GM12801 (cell line): ENCODE data around the gene RSPH6A.

ENCODE experiments used
- TF ChIP-seq, protein P1 (sequence below): IDR thresholded peaks from one replicate; pipeline ENCODE4 v1.5.1; 2011; ENCODE audit warnings: control low read depth; ENCODE audit not compliant: insufficient read length; ENCODE audit errors: extremely low read depth

The RSPH6A gene

GRCh38 chr19:45860359-45861259 is 45.5 kb upstream of the RSPH6A start:
- TF ChIP-seq, protein P1, sequence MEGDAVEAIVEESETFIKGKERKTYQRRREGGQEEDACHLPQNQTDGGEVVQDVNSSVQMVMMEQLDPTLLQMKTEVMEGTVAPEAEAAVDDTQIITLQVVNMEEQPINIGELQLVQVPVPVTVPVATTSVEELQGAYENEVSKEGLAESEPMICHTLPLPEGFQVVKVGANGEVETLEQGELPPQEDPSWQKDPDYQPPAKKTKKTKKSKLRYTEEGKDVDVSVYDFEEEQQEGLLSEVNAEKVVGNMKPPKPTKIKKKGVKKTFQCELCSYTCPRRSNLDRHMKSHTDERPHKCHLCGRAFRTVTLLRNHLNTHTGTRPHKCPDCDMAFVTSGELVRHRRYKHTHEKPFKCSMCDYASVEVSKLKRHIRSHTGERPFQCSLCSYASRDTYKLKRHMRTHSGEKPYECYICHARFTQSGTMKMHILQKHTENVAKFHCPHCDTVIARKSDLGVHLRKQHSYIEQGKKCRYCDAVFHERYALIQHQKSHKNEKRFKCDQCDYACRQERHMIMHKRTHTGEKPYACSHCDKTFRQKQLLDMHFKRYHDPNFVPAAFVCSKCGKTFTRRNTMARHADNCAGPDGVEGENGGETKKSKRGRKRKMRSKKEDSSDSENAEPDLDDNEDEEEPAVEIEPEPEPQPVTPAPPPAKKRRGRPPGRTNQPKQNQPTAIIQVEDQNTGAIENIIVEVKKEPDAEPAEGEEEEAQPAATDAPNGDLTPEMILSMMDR = no peak

GRCh38 chr19:45854167-45854778 is 39.2 kb upstream of the RSPH6A start:
- TF ChIP-seq, protein P1 = no peak

DNA sequence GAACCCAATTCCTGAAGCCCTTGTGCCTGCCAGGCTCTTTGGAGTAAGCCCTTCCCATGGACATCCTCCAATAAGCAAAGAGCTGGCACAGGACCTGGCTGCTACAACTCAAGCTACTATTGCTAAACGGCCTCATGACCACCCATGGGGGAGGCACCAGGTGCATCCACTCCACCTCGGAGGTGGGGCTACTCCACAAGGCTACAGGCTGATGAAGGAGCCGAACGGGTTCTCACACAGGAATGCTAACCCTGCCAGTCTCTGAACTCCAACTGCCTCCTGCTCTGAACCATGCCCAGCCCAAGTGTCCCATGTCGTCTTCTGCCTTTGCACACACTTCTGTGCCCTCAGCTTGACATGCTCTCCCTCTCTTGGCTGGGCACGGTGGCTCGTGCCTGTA is 37.9 kb upstream of the RSPH6A start:
- TF ChIP-seq, protein P1 = no peak

DNA sequence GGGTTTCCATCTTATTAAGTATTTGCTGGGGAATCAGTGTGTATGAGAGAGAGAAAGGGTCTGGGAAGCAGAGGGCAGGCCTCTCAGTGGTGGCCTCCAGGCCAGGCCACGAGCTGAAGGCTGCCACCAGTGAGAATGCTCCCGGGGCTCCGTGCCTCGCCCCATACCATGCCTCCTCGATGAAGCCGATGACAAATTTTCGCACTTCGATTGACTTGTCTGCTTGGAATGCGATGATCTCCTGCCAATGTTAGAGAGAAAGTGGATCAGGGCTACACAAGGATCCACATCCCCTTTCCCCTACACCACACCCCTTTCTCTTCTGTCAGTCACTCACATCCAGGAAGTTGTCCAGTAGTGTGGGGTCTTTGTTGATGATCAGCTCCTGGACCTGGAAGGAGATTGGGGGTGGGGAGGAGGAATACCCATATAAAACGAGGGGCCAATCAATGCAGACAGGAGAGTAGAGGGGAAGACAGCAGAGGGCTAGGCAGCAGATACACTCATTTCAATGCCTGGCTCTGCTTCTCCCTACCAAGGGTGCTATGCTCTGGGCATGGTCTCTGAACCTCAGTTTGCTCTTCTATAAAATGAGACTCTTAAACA is 37.1 kb upstream of the RSPH6A start:
- TF ChIP-seq, protein P1 = no peak

DNA sequence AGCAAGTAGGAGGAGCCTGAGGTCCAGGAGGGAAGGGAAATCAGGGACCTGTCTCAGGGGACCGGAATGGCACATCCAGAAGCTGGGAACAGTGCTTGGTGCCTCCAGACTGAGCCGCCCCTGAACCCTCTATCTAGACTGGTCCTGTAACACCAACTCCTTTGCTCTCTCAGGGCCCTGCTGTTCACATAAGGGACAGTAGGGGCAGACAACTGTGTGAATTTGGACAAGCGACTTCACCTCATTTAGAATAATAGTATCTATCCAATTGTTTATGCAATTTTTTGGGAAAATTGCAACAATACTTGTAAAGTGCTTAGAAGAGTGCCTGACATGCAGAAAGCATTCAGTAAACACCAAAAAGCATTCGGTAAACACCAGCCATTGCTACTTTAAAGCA is 33.8 kb upstream of the RSPH6A start:
- TF ChIP-seq, protein P1 = no peak

GRCh38 chr19:45847663-45848062 is 32.6 kb upstream of the RSPH6A start:
- TF ChIP-seq, protein P1 = no peak

- TF ChIP-seq, protein P1 = no peak
Measured at GRCh38 chr19:45842198-45842597, 27.1 kb upstream of the RSPH6A start.
